ENCODE measurements around the gene COLEC12.

DNA sequence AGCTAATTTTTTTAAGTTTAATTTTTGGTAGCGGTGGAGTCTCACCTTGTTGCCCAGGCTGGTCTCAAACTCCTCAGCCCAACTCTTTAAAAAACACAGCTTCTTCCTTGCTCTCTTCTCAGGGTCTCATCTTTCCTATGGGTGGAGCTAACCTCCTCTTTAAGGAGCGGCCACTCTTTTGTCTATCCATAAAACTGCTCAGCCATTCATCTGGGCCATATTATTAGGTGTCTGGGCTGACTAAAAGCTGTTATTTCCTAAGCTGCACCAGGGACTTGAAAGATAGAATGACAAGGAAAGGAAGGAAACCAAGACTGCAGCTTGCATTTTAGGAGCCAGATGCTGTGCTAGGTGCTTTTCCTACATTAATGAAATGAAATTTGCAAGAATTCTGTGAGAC, 196.9 kb downstream of the COLEC12 start:
- TF ChIP-seq, protein P1, sequence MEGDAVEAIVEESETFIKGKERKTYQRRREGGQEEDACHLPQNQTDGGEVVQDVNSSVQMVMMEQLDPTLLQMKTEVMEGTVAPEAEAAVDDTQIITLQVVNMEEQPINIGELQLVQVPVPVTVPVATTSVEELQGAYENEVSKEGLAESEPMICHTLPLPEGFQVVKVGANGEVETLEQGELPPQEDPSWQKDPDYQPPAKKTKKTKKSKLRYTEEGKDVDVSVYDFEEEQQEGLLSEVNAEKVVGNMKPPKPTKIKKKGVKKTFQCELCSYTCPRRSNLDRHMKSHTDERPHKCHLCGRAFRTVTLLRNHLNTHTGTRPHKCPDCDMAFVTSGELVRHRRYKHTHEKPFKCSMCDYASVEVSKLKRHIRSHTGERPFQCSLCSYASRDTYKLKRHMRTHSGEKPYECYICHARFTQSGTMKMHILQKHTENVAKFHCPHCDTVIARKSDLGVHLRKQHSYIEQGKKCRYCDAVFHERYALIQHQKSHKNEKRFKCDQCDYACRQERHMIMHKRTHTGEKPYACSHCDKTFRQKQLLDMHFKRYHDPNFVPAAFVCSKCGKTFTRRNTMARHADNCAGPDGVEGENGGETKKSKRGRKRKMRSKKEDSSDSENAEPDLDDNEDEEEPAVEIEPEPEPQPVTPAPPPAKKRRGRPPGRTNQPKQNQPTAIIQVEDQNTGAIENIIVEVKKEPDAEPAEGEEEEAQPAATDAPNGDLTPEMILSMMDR (IDR thresholded peaks at IDR 0.05; ENCODE audit: extremely low read depth in 1 of 2, insufficient read depth in 1 of 2, low read depth in 1 of 2, low read length in 2 of 2): no peak
- TF ChIP-seq, protein P2, sequence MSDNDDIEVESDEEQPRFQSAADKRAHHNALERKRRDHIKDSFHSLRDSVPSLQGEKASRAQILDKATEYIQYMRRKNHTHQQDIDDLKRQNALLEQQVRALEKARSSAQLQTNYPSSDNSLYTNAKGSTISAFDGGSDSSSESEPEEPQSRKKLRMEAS (IDR thresholded peaks at IDR 0.05; ENCODE audit: insufficient read depth, insufficient read length): no peak
- TF ChIP-seq POLR2A (IDR thresholded peaks at IDR 0.05; ENCODE audit: low read depth, low read length) (no peak), POLR2AphosphoS5 (IDR thresholded peaks at IDR 0.05; ENCODE audit: insufficient read depth, low read depth, low read length) (no peak), EZH2 (IDR thresholded peaks at IDR 0.05; ENCODE audit: borderline replicate concordance, low read depth, low read length, severe bottlenecking) (no peak), JUN (IDR thresholded peaks at IDR 0.05; ENCODE audit: borderline replicate concordance, insufficient read depth, insufficient read length, low read depth) (no peak), MYC (IDR thresholded peaks at IDR 0.05; ENCODE audit: low read depth, low read length) (no peak), FOS (IDR thresholded peaks at IDR 0.05; ENCODE audit: borderline replicate concordance, insufficient read depth, low read length) (no peak), GATA2 (IDR thresholded peaks at IDR 0.05; ENCODE audit: insufficient read depth, insufficient read length, low read depth, low read length) (no peak)
